ENCODE data around the gene SFI1.

DNA sequence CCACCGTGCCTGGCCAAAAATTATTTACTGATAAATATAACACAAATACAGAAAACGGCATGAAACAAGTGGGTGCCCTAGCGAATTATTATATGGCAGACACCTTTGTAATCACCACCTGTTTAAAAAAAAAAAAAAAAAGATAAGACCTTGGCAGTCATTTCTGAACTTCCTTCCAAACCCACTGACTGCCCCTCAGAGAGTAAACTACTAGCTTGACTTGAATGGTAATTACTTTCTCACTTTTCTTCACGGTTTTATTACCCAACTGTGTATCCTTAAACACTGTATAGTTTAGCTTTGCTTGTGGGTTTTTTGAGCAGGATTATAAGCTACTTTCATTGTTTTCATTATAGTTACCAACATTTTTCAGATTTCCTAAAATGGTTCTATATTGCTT is 23.7 kb downstream of the SFI1 start:
- TF ChIP-seq, protein P1, sequence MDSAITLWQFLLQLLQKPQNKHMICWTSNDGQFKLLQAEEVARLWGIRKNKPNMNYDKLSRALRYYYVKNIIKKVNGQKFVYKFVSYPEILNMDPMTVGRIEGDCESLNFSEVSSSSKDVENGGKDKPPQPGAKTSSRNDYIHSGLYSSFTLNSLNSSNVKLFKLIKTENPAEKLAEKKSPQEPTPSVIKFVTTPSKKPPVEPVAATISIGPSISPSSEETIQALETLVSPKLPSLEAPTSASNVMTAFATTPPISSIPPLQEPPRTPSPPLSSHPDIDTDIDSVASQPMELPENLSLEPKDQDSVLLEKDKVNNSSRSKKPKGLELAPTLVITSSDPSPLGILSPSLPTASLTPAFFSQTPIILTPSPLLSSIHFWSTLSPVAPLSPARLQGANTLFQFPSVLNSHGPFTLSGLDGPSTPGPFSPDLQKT (IDR thresholded peaks at IDR 0.05; ENCODE audit: borderline replicate concordance, low read depth, low read length), result no peak
- TF ChIP-seq ZBTB7A (tag by site-specific recombination; IDR thresholded peaks at IDR 0.05; ENCODE audit: low read depth) (no peak), ZNF138 (tag by site-specific recombination; IDR thresholded peaks at IDR 0.05; ENCODE audit: borderline replicate concordance) (no peak), REPIN1 (tag by site-specific recombination; IDR thresholded peaks at IDR 0.05; ENCODE audit: low read depth) (no peak)
- TF ChIP-seq, protein P2, sequence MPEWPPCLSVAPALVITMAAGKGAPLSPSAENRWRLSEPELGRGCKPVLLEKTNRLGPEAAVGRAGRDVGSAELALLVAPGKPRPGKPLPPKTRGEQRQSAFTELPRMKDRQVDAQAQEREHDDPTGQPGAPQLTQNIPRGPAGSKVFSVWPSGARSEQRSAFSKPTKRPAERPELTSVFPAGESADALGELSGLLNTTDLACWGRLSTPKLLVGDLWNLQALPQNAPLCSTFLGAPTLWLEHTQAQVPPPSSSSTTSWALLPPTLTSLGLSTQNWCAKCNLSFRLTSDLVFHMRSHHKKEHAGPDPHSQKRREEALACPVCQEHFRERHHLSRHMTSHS (tag by site-specific recombination; IDR thresholded peaks at IDR 0.05), result no peak
